Adrenal gland (tissue), 5 donors: ENCODE data around the gene BEST1.

Experiments used
- POLR2A ChIP-seq, 2 donors: fragments of 450-650 bp; IDR thresholded peaks; one replicate each; pipeline ENCODE4 v1.6.1; 2017; ENCODE audit warnings: antibody characterized with exemption in 2 of 2, mild to moderate bottlenecking in 2 of 2, moderate library complexity in 1 of 2
- TF ChIP-seq, protein P1 (sequence below), 6 experiments: fragments of 450-650 bp in 4 of 6; fragments of 200-600 bp in 2 of 6; sonication (generic) in 1 of 6; IDR thresholded peaks; 1 replicate in 5 of 6; 2 replicates in 1 of 6; pipeline versions ENCODE4 v1.5.1 to v1.8.0; 2016 to 2021; ENCODE audit warnings: antibody characterized with exemption in 6 of 6, mild to moderate bottlenecking in 2 of 6, moderate library complexity in 1 of 6
- donor health status: DM: no; HTN: no; CAD: no.

DNA sequence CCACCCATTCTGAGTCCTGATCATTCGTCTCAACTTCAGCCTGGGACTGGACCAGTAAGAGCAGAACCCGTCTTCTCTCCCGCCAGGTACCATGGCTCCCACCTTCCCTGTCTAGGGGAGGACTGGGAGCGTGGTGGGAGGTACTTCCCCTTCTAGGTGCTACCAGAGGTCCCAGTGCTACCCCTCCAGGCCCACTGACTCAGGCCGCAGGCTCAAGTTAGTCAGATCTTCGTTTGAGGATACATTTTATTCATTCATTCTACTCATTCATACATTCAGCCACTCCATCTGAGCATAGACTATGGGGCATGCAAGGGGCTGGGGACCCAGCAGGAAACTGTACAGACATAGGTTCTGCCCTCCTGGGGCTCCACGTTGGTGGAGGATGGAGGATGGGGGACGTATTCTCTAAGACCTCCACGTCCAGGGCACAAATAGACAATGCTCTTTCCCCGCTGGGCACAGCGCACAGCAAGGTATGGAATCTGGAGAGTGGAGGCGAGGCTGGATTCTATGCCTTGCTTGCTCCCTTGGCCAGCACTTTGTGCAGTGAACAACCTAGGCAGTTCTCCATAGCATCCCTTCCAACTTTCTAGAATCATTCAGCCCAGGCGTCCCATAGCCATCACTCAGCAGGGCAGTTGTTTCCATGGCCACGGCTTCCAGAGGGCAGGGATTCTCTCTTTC lies 31.8 kb upstream of the BEST1 start:
- TF ChIP-seq, protein P1, sequence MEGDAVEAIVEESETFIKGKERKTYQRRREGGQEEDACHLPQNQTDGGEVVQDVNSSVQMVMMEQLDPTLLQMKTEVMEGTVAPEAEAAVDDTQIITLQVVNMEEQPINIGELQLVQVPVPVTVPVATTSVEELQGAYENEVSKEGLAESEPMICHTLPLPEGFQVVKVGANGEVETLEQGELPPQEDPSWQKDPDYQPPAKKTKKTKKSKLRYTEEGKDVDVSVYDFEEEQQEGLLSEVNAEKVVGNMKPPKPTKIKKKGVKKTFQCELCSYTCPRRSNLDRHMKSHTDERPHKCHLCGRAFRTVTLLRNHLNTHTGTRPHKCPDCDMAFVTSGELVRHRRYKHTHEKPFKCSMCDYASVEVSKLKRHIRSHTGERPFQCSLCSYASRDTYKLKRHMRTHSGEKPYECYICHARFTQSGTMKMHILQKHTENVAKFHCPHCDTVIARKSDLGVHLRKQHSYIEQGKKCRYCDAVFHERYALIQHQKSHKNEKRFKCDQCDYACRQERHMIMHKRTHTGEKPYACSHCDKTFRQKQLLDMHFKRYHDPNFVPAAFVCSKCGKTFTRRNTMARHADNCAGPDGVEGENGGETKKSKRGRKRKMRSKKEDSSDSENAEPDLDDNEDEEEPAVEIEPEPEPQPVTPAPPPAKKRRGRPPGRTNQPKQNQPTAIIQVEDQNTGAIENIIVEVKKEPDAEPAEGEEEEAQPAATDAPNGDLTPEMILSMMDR (IDR thresholded peaks at IDR 0.05) = no peak
- no peak for TF ChIP-seq POLR2A (IDR thresholded peaks at IDR 0.05)
